Measurements from ENCODE around the gene ABCB4.

The ABCB4 gene

DNA sequence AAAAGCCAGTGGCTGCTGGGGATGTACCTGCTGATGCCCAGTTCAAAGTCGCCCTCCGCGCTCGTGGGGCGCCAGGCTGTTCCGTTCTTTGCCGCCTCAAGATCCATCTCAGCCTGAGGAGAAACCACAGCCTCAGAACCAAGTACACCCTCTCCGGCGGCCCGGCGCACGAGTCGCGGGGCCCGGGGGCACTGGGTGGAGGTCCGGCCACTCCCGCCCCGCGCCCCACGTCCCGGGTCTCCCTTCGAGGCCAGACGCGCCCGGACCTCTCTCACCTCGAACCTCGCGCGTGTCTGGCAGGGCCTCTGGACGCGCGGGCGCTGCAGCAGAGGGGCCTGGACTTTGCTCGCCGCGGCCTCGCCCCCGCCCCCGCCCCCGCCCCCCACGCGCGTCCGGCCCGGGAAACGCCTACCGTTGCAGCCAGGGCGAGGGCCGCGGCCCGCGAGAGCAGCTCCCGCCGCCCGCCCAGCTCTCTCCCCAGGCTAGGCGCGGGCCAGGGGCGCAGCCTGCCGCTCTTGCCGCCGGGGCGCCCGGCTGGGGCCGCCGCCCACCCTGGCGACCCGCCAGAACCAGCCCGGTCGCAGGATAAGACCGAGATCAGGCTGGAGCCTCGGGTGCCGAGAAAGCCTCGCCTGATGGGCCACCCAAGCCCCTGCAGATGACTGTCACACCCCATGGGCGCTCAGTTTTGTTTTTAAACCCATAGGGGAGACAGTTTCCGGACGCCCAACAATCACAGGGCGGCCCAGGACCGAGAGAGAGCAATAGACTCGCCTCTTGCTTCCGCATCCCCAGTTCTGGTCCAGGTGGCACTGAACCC lies at the start of gene ABCB4:
TSS of gene ABCB4 (minus strand) at position 322 of the 820 bp plus-strand sequence. CDS start at position 107, 215 bp downstream.
- DNase-seq = peak; percentile 49

DNA sequence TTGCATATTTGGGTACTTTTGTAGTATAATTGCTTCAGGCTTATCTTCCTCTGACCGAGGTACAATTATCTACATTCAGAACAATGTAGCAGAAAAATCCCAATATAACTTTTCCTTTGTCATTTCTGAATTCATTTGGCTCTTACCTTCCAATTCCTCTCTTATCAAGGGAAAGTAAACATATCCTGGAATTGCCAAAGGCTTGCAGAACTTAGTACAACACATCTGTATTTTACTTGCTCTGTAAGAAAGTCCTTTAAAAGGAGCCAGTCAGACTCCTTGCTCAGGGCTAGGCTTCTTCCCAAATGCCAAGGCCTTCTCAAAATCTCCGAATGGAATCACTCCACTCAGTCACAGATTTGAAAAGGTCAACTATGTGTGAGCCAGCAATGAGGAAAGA lies 43.3 kb upstream of the ABCB4 start:
- DNase-seq = no peak

DNA sequence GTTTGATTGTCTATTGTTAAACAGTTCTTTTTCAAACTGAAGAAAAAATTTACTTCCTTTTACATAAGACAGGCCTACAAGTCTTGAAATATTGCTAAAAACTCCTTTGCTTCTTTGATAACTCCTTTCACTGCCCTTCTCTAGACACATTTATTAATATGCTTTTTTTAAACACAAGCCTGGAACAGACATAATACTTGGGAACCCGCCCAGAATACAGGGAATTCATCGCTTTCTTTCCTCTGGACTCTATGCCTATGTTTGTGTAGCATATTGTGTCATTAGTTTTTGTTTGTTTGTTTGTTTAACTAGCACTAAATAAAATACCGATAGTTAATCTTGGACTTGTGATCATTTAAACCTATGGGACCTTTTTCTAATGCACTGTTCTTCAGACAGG lies 42.4 kb upstream of the ABCB4 start:
- no peak for DNase-seq

DNA sequence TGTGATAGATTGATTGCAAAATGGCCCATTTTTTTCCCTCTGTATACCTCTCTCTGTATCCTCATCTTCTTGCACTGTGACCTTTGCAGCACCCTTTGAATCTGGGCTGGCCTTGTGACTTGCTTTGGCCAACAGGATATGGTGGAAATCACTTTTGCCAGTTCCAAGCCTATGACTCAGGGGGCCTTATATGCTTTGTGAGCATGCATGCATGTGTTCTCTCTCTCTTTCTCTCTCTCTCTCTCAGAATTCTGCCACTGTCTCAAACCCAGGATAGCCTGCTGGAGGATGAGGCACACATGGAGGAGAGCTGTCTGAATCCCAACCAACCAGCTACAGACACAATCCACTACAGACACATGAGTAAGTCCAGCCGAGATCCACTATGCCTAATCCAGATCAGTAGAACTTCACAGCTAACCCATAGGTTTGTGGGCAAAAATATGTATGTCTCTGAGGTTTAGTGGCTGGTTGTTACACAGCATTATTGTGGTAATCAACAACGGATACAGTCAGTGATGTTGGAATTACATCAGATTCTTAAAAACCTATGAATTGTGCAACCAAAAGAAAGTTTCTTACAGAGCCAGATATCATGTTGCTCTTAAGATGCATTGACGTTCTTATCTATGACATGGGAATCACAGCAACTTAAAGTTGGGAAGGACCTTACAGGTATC lies 41.8 kb upstream of the ABCB4 start:
- no peak for DNase-seq

DNA sequence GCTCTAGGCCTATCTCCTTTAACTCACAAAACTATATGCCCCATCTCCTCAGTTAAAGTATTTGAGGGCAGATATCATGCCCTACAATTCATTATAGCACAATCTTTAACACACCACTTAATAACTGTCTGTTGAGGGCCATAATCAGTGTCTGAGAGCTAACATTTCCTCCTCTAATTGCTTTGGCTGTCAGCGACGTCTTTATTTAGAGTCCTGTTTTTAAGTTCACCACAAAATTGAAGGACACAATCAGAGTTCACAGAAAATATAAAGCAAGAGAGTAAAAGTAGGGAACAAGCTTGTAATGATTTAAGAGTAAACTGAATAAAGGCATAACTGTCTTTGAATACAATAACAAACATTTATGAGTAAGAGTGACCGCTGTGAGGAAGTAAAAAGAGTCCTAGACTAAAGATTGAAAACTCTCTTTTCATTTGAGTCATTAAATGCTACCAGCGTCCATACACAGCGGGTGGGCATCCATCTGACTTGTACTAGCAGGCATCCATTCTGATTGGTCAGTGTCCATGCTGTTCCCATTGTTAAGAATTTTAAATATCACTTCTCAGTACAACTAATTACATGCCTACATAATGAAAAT lies 38.4 kb upstream of the ABCB4 start:
- peak; percentile 78 for DNase-seq

DNA sequence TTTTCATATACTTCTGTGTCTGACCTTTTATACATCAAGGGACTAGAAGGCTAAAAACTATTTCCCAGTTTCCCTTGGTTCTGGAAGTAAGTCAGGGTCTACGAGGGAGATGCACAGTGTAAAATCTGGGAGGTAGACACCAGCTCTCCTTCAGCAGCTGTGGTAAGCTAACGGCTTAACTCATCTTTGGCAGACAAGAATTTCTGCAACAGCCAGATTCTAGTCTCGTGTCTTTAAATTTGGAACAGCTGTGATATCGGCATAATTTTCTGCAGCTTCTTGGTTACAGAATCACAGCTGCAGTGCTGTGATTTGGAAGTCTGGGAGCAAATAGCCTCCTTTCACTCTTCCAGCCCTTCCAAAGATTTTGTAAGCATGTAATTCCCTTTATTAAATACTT lies 37.4 kb upstream of the ABCB4 start:
- DNase-seq = no peak

DNA sequence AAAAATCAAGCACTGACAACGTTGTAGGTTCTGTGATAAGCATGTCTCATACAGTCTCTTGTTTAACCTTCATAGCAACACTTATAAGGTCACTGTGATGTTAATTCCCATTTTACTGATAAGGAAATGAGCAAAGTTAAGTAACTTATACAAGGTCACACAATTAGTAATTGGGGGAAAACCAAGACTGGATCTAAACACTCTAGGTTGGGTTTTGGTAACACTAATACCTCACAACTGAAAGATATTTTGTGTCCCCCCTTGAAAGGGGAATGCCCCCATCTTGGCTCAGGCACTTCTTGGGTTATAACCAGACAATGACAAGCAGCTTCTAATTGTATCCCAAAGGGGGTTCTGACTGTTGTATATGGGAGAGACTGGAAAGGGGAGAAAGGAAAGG lies 36.0 kb upstream of the ABCB4 start:
- no peak for DNase-seq

DNA sequence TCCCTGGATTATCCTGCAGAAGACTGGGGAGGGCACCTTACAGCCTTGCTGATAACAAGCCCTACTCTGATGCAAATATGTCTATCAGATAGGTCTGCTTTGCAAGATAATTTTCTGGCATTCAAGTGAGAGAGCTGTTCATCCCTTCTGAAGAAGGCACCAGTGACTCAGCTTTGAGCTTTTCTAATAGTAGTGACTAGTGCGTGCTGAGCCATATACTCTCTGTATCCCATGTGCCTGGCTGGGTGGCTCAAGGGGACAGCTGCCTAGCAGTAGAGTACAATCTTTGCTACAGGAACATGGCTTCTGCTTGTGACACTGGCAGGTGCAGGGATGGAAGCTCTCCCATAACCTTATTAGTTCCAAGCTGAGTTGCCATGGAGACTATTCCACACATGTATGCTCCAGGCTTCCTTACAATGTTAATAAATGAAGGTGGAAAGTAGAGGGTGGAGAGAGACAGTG lies 35.0 kb upstream of the ABCB4 start:
- DNase-seq = peak; percentile 45

DNA sequence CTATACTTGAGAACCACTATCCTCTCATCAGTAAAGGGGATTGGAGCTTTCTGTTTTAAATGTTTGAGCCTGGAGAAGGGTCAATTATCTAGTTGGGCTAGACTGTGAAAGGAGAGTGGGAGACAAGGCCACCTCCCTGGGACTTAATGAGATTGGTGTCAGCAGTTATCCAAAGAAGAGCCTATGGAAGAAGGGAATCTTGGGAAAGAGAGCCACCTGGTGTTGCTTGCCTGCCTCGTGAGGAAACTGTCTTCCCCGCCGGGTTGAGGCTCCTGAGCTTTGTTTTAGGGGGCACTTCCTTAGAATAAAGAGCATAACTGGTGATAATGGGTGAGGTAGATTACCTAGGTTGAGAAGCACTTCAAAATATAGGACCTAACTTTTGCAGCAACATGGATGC lies 32.0 kb upstream of the ABCB4 start:
- peak; percentile 54 for DNase-seq

DNA sequence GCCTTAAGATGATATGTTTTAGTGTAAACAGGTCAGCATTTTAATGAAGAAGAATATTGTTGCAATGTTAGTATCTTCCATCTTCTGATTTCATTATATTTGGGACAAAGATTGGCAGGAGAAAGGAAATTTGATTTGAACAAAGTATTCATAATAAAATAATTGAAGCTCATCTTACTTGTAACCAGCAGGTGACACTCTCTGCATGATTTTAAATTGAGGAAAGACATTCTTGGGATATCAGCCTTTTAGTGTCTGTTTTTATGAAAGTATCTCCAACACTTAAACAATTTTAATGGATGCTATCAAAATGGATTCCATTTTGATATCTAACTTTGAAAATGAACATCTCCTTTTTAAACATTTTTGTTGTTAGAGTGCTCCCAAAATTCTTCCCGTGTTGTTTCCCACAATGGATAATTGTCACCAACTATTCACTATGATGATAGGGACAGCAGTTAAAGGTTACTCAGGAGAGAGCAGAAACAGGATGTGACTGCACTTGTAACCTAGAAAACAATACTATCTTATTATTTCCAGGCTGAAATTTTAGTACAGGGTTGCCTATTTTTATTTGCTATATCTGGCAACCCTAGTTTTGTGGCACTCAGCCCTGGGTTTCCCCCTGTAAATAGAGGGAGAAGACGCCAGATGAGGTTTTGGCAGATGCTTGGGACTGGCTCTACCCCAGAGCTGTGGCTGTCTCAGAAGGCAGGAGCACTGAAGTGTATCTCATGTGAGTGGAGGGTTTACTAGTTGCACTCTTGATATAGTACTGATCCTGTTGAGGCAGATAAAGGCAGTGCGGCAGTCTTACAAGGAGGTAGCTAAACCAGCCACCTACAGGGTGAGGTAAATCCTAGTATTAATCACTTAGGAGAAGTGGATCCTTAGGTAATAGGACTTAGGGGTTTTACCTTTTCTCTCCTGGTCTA lies 31.0 kb upstream of the ABCB4 start:
- peak; percentile 31 for DNase-seq

DNA sequence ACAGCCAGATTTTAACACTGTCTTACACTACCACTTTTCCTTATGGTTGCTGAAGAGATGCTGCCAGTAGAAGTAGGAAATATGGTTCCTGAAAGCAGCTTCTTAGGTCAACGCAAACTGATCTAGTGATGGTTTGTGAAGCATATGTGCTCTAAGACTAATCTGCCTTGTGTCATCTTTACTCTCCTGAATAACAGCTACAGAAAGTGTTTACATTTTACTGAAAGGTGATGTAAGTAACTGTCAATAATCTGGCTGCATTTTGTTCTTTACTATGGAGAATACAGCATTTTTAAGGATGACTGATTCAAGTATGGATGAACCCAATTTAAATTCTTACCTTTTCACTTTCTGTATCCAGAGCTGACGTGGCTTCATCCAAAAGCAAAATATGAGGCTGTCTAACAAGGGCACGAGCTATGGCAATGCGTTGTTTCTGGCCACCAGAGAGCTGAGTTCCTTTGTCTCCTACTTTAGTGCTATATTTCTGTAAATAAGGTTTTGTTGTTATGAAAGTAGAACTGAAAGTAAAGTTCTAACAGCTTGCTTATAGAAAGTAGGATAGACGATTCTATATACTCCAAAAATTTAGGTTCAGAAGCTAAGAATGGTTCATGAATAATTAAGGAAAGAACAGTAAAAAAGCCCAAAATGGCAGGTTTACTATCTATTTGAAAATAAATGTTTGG lies 30.2 kb upstream of the ABCB4 start:
- no peak for DNase-seq

DNA sequence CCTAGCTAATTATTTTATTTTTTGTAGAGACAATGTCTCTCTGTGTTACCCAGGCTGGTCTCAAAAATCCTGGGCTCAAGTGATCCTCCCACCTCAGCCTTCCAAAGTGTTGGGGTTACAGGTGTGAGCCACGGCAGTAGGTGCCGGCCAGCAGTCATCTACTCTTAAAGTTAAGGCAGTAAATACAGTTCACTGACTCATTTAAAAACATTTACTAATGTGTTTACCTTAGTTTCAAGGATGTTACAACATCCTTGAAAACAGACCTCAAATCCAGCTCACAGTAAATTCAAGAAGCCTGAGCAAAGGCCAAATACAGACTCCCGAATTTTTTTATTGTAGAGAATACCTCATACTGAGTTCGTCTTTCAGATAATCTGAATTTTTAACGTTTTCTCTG lies 29.6 kb upstream of the ABCB4 start:
- no peak for DNase-seq

DNA sequence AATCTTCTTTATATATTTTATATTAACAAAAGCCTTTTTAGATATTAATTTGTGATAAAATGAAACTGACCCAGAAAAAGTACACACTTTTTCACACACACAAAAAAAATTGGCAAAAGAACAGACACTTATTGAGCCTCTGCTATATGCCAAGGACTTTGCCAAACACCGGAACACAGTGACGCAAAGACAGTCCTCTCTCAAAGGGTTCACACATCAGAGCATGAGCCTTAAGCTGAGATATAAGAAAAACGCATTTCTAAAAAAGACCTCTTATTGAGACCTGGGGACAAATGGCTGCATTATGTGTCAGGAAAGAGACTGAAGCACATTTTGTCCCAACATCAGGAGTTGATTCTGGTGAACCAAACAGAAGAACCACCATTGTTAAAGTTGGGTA lies 24.0 kb upstream of the ABCB4 start:
- DNase-seq = no peak

DNA sequence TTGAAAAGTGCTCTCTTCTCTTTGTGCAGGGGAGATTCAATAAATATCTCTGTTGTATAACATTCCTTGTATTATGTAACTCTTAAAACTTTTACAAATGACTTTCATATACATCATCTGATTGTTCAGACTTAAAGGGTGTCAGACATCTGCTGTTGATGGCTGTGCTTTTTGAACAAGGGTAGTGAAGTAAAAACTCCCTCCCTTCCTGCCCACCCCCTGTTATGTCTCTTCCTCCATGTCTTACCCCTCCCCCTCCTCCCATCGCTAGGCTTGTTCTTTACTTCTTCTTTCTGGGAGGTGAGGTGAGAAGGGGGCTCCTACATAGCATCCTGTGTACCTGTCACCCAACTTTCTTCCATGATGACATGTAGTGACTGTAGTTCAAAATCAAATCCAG lies 23.4 kb upstream of the ABCB4 start:
- no peak for DNase-seq

DNA sequence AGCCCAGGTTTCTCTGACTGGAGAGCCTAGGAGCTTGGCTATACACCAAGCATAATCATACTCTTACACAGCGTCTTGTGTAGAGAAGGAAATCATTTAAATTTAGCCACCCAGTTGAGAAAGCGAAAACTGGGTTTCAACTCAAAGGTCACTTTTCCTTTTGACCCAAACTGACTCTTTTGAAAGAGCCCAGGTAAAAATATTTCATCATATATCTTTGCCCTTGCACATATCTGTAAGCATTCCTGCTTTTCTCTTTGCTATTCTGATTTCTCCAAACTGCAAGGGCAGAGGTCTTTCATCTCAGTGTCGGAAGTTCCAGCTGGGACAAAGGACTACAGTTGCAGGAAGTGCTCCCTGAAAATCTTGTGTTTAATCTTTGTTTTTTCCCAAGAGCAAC lies 22.0 kb upstream of the ABCB4 start:
- DNase-seq = no peak

DNA sequence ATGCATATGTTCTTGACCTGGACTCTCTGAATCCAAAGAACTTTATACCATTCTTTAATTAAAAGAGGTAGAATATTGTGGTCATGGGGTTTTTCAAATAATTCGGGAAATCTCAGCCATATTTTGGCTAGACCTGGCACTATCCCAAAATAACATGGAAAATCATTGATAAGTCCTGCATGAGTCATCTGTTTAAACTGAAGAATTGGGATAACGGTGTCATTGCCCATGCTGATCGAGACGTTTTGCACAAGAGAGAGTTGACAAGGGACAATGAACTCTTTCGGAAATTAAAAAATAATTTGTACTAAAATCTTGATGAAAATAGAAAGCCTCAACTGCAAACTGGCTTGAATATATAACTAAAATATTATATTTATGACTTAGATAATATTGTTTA lies 19.9 kb upstream of the ABCB4 start:
- no peak for DNase-seq

DNA sequence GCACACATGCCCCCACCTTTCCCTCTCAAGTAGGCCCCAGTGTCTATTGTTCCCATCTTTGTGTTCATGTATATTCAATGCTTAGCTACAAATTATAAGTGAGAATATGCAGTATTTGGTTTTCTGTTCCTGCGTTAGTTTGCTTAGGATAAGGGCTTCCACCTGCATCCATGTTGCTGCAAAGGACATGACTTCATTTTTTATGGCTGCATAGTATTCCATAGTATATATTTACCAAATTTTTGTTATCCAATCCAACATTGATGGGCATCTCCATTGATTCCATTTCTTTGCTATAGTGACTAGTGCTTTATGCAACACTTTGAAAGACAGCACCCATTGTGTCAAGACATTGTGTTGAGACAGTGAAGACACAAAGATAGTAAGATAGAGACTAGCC lies 19.0 kb upstream of the ABCB4 start:
- DNase-seq = no peak

DNA sequence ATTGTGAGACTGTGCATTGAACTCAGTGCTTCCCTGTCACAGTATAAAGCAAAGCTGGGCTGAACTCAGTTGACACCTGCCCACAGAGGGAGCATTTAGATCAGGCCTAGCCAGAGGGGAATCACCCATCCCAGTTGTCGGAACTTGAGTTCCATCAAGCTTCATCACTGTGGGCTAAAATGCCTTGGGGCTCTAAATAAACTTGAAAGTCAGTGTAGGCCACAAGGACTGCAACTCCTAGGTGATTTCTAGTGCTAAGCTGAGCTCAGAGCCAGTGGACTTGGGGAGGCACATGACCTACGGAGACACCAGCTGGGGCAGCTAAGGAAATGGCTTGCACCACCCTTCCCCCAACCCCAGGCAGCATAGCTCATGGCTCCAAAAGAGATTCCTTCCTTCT lies 7.7 kb upstream of the ABCB4 start:
- DNase-seq = no peak

DNA sequence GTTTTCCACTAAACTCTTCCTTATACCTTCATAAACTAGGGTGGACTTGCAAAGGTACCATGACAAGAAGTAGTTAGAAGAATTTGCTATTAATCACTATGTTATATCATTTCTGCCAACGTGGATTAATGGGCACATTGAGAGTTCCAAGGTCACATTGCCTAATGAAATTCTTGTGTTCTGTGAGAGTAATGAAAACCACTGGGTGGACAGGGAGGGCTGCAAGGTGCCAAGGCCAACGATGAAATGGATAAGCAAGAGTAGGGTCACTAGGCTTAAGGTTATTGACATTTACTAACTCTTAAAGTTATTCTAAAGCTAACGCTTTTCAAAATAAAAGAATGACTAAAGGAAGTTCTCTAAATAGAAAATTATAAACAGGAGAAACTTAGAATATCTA lies 6.6 kb upstream of the ABCB4 start:
- no peak for DNase-seq

DNA sequence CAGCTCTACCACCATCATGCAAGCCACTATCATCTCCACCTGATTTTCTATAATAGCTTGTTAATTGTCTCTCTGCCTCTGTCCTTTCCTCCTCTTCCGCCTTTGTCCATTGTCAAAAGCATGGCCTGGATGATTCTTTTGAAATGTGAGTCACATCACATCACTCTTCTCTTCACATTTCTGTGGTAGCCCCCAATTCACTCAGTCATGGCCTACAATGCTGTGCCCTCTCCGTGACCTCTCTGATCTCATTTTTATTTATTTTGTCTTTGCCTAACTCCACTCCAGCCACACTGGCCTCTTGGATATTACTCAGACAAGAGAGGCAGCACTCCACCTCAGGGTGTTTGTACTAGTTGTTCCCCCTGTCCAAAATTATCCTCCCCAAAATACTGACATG lies 4.9 kb upstream of the ABCB4 start:
- DNase-seq = no peak

DNA sequence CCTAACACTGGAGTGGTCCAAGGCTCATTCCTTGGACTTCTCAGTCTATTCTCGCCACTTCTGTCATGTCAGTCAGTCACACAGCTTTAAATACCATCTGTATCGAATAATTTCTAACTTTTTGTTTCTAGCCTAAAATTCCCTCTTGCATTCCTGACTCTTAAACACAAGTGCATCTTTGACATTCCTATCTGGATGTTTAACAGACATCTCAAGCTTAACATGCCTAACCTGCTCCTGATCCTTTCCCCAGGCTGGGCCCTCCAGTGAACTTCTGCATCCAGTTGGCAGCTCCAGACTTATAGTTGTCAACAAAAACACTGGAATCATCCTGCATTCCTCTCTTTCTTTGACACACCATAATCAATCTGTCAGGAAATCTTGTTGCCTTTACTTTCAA lies 4.5 kb upstream of the ABCB4 start:
- no peak for DNase-seq

DNA sequence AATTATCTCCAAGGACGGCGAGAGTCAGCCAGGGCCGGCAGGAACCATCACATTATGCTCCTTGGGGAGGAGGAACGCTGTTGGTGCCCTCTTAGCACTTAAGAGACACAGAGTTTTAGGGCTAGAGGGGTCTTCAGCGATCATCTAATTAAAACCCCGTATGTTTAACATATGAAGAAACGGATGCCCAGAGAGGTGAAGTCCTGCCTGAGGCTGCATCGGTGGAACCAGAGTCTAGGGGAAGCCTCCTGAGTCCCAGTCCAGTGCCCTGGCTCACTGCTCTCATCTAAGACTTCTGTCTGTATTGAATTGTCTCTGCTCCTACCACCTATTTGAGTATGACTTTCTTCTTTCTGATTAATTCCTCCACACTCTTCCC lies 688 bp upstream of the ABCB4 start:
- DNase-seq = no peak
